Astrocyte (in vitro differentiated cells and primary cell): ENCODE data around the gene ACTR3C.
"Not testable (repeated sequence)": the region's sequence is repeated elsewhere in the genome, so short reads cannot be mapped to it uniquely, and the experiment has no call there.

Source experiments
- CTCF ChIP-seq: IDR thresholded peaks from 2 replicates; pipeline ENCODE4 v1.5.1; 2011; ENCODE audit warnings: low read depth, mild to moderate bottlenecking, inconsistent platforms, low read length, moderate library complexity; ENCODE audit not compliant: insufficient read depth
- EZH2 ChIP-seq: IDR thresholded peaks from 2 replicates; pipeline ENCODE4 v1.6.1; 2012; ENCODE audit warnings: mild to moderate bottlenecking, low read length, inconsistent platforms; ENCODE audit not compliant: insufficient read depth

DNA sequence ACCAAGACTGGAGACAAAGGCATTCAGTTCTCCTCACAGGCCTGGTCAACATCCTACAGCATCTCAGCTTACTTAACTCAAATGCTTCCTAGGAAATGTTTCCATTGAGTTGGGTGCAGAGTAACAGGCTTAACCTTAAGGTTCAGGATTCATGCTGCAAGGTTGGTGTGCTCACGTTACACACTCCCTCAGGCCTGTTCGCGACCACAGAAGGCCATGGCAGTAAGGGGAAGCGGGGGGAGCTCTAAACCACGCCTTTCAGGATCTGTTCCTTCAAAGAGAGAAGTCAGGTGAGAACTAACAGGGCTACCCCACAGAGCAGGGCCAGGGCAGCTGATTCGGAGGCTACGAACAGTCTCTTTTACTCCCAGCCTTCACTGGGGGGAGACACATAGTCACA is 35.5 kb downstream of the ACTR3C start:
- TF ChIP-seq CTCF, EZH2: not testable (repeated sequence)
